Body of pancreas (tissue), 4 donors: ENCODE results near the gene ARHGEF3.

Source experiments
- CTCF ChIP-seq, 7 experiments: fragments of 450-650 bp in 4 of 7; fragments of 200-600 bp in 3 of 7; sonication (generic) in 3 of 7; IDR thresholded peaks; one replicate each; pipeline ENCODE4 v1.5.1; 2016 to 2019; ENCODE audit warnings: antibody characterized with exemption in 7 of 7
- POLR2A ChIP-seq, 3 donors: fragments of 450-650 bp; IDR thresholded peaks; one replicate each; pipeline ENCODE4 v1.6.1; 2016; ENCODE audit warnings: antibody characterized with exemption in 3 of 3, mild to moderate bottlenecking in 2 of 3

GRCh38 chr3:56811546-56812202 is 9.9 kb upstream of the ARHGEF3 start:
- no peak for TF ChIP-seq CTCF (IDR thresholded peaks at IDR 0.05)
- TF ChIP-seq POLR2A (IDR thresholded peaks at IDR 0.05): no peak
